DMS114 treated with DMSO at 0.1 percent for 48 hours (cell line): ENCODE data around the gene STK17A.
"Not testable (repeated sequence)": the region's sequence is repeated elsewhere in the genome, so short reads cannot be mapped to it uniquely, and the experiment has no call there.

Experiments
- DNase-seq: peaks from one replicate; lab custom pipeline; 2025; ENCODE audit not compliant: unreplicated experiment; lab: John Stamatoyannopoulos, UW

Gene STK17A

DNA sequence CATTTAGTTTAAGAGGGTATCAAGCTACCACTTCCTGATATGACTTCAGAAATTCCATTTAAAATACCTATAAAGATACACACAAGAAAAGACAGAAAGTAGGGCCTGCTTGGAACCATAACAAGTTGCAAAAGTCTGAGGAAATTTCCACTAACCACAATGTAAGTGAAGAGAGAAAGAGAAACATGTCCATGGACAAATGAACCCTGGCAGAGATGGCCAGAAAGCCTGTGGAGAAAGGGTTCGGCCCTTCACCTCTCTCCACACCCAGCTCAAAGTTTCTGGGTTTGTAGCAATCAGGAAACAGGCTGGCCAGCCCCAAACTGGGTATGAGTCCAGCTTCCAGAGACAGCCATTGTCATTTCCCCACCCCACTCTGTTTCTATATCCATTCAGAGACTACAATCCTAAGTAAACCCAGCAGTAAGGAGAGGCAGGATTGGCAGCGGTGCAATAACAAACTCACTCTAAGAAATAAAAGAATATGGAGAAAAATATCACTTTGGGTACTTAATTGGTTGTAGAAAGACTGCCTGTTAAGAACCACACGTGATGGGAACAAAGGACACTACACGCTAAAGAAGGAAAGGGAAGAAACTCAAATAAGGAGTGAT, 71.1 kb downstream of the STK17A start:
- DNase-seq = no peak

DNA sequence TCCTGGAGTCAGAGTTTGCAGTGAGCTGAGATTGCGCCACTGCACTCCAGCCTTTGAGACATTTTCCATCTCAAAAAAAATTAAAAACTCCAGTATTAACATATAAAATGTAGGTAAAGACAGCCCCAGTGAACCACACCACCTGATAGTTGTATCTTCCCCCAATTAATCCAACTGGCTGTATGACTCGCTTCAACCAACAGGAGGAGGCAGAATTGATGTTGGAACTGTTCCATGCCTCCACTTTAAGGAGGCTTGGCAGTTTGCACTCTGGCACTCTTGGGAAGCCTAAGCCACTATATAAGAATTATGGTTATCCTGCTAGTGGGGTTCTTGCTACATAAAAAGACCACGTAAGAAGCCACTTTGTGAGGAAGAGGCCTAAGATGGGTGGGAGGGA, 72.7 kb downstream of the STK17A start:
- no peak for DNase-seq

DNA sequence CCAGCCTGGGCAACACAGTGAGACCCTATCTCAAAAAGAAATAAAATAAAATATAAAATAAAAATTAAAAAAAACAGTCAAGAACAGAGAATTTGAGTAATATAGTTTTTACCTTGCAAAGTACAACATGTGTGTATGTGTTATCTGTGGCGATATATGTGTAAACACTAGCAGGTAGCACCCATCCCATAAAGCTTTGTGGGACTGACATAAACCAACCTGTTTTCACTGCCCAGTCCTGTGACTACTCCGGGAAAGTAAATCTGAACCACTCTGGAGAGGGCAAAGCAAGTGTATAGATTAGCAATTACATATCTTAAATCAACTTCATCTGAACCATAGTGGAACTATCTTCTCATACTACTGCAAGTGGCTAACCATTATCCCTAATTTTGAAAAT, 74.1 kb downstream of the STK17A start:
- no peak for DNase-seq

DNA sequence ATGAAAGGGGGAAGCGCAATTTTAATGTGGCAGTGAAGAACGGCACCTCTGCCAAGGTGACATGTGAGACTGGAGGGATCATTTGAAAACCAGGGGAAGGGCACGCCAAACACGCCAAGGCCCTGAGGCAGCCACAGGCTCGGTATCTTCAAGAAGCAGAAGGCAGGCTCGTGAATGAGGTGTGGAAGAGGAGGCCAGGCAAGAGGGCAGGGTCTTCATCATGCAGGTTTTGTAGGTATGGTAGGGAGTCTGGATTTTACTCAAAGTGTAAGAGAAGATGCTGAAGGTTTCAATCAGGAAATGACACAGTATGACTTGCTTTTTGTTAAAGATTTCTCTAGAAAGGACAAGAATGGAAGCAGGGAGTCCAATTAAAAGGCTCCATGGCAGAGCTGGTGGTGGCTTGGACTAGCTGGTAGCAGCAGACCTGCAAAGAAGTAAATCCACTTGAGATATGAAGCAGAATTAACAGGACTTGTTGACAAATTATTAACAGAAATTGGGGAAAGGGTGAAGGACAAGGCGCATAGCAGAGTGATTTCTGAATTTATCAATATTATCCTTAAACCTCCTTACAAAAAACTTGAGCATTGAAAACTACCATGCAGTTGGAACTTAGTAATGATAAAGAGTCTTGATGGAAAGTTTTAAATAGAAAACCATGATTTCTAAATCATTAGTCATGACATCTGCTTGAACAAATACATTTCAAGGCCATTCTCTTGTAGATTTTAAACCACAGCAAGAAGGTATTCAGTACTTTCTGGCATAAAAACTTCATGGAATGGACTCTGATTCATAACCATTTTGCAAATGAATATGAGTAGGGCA, 76.0 kb downstream of the STK17A start:
- DNase-seq = no peak

DNA sequence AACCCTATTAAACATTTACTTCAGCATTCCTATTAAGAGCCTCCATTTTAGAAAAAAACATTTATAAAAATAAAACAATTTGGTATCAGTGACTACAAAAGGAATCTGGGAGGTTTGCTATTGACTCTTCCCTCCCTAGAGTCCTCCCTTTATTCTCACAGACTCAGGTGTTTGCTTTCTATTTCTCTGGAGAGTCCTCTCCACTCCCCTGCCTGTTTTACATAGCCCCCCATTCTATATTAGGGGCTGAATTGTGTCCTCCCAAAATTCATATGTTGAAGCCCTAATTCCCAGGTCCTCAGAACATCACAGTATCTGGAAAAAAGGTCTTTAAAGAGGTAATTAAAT, 76.6 kb downstream of the STK17A start:
- no peak for DNase-seq

DNA sequence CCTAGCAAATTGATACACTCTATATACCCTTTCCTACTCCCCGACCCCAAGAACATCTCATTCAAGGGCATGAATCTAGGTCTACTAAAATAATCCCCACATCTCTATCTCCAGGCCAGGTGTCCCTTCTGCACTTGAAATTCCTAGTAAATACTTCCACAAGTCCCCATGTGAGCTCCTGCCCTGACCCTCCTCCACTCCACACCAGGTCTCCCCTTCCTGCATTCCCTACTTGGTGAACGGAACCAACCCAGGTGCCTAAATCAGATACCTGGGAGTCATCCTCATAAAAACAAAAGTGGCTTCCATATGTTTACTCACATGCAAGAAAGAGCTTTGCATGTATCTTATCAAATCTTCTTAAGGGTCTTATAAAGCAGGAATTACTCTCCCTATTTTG, 77.2 kb downstream of the STK17A start:
- no peak for DNase-seq

DNA sequence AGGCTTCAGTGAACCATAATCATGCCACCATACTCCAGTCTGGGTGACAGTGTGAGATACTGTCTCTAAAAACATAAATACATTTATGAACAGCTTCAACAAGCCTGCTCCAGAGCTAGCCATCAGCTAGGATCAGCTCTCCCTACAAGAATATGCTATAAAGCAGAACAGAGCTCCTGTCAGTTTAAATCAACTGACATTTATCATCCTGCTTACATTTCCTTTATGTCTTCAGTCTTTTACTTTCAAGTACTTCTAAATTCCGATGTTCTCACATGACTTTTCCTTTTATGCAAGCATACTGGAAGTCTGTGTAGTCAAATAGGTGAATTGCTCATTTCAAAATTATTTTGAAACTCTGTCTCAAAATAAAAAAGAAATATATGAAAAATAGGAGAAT, 81.8 kb downstream of the STK17A start:
- DNase-seq = no peak

DNA sequence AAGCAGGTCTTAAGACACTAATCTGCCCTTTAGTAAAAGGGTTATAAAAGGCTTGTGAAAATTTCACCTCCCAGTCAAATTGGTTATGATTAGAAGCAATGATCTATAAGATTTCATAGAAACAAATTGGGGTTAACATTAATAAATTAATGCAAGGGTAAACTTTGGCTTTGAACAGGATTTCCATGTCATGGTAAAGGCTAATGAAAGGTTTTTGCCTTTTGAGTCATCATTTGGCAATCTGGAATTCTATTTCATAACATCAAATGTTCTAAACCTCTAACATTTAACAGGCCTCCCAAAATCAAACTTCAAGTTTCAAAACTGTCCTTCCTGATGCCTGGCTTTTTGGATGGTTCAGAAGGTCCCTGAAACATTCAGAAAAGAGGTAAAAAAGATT, 84.0 kb downstream of the STK17A start:
- DNase-seq = no peak

DNA sequence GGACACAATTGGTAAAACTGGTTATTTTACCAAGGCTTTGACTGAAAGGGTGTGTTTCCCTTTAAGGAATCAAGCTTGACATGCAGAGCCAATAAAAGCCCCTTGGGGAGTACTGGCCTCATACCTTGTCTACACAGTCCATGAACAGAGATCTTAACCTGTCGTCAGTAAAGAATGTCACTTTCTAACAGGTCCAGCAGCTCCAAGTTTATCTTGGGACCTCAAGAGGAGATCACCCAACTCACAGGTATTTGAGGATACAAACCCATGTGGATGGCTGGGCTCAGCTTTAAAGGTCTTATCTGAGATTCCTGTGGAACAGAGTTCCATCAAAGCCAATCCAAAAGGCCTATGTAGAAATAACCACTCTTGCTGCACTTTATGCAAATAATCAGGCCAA, 85.1 kb downstream of the STK17A start:
- DNase-seq = no peak

DNA sequence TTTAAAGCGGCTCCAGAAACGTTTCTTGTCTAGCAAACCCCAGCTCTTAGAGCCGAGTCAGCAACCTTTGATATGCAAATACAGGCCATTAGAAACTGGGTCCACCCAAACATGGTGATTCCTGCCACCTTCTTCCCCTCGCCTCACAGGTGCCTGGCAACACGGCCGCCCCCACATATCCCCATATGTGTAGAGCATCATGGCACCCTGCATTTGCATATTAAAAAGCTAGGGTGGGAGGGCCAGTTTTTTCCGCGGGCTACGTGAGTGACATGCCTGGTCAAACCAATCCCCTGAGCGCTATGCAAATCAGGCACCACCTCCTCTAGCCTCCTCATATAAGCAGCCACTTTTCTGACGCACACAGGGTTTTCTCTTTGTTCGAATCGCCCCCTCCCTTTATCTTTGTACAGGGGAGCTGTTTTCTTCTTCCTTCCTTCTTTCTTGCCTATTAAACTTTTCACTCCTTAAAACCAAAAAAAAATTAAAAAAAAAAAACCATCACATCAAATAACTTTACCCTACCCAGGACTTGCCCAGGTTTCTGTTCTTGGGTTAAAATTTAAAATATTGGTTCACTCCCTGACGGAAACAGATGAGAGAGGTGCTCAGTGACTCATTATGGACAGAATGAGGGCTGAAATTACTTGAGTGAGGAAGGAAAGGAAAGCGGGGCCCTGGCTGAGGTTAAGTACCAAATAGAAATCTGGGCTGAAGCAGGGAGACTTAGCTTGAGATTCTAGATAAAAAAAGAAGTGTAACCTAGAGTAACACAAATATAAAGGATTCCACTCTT, 86.6 kb downstream of the STK17A start:
- no peak for DNase-seq

DNA sequence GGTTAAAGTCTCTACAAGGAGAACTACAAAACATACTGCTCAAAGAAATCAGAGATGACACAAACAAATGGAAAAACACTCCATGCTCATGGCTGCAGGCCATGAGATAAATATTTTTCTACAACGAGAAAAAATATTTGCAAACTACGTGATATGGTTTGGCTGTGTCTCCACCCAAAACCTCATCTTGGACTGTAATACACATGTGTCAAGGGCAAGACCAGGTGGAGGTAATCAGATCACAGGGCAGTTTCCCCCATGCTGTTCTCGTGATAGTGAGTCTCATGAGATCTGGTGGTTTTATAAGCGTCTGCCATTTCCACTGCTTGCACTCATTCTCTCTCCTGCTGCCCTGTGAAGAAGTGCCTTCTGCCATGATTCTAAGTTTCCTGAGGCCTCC, 88.6 kb downstream of the STK17A start:
- no peak for DNase-seq

DNA sequence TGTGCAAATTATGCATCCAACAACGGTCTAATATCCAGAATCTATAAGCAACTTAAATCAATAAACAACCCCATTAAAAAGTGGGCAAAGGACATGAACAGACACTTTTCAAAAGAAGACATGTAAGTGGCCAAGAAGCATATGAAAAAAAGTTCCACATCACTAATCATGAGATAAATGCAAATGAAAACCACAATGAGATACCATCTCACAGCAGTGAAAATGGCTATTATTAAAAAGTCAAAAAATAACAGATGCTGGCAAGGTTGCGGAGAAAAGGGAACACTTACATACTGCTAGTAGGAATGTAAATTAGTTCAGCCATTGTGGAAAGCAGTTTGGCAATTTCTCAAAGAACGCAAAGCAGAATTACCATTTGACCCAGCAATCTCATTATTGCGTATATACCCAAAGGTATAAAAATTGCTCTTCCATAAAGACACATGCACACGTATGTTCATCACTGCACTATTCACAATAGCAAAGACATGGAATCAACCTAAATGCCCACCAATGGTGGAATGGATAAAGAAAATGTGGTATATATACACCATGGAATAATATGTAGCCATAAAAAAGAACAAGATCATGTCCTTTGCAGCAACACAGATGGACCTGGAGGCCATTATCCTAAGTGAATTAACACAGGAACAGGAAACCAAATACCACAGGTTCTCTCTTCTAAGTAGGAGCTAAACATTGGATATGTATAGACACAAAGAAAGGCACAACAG, 90.5 kb downstream of the STK17A start:
- DNase-seq = not testable (repeated sequence)

DNA sequence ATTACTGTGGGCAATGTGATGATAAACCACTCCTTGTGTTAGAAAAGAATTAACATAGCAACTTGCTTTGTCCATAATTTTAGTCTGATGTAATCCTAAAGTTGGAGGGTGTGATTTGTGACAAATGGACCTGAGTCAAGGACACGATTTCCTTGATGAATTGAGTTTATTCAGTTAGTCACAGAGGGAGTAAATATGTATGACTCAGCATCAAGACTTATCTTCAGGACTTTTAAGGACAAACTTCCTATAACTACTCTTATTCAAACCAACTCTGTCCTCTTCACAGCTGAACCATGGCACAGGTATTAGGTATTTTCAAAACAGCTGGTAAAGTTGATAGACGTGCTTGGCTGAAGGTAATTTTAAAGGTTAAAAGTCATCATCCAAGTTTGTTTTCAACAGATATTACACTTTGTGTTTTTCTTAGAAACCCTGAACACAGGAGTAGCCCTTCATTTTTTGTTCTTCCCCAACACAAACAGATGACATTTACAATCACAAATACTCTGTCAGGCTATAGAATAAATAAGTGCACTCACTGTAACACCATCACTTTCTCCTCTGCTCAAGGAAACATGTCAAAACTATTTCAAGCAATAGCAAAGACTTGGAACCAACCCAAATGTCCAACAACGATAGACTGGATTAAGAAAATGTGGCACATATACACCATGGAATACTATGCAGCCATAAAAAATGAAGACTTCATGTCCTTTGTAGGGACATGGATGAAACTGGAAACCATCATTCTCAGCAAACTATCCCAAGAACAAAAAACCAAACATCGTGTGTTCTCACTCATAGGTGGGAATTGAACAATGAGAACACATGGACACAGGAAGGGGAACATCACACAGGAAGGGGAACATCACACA, 91.9 kb downstream of the STK17A start:
- no peak for DNase-seq
